GM23338 (cell line): Measurements from ENCODE around the gene SEC23IP.

Experiments
- CREB1 ChIP-seq: fragments of 250-450 bp; sonication (Bioruptor Pico); IDR thresholded peaks from 2 replicates; pipeline ENCODE4 v1.5.0; 2020; ENCODE audit warnings: low read depth, mild to moderate bottlenecking, moderate library complexity
- CTCF ChIP-seq, 2 experiments: fragments of 200-600 bp in 1 of 2; sonication (generic) in 1 of 2; conservative IDR thresholded peaks; 2 replicates each; pipeline versions ENCODE4 v1.5.1 to v1.6.1; 2016 to 2017; ENCODE audit warnings: antibody characterized with exemption in 2 of 2, low read depth in 2 of 2, mild to moderate bottlenecking in 2 of 2, moderate library complexity in 1 of 2
- ETS1 ChIP-seq: IDR thresholded peaks from 2 replicates; pipeline ENCODE4 v1.6.1; 2016; ENCODE audit warnings: antibody characterized with exemption
- EZH2 ChIP-seq: fragments of 200-600 bp; sonication (generic); IDR thresholded peaks from one replicate; pipeline ENCODE4 v1.8.0; 2017; ENCODE audit warnings: antibody characterized with exemption, mild to moderate bottlenecking, low read depth; ENCODE audit not compliant: unreplicated experiment
- EZH2phosphoT487 ChIP-seq: fragments of 200-600 bp; sonication (generic); IDR thresholded peaks from one replicate; pipeline ENCODE4 v1.8.1; 2018; ENCODE audit warnings: antibody characterized with exemption; ENCODE audit not compliant: unreplicated experiment
- POLR2AphosphoS5 ChIP-seq: IDR thresholded peaks from 2 replicates; pipeline ENCODE4 v1.6.1; 2016; ENCODE audit warnings: antibody characterized with exemption, low read depth
- REST ChIP-seq: IDR thresholded peaks from one replicate; pipeline ENCODE4 v1.6.1; 2018; ENCODE audit warnings: antibody characterized with exemption; ENCODE audit not compliant: unreplicated experiment
- STAT1 ChIP-seq: IDR thresholded peaks from one replicate; pipeline ENCODE4 v1.6.1; 2016; ENCODE audit warnings: antibody characterized with exemption; ENCODE audit not compliant: unreplicated experiment
- ZNF331 ChIP-seq: fragments of 250-450 bp; sonication (Bioruptor Pico); IDR thresholded peaks from 2 replicates; pipeline ENCODE4 v1.5.0; 2020; ENCODE audit warnings: low read depth, mild to moderate bottlenecking, moderate library complexity
- ZNF462 ChIP-seq: fragments of 250-450 bp; sonication (Bioruptor Pico); IDR thresholded peaks from 2 replicates; pipeline ENCODE4 v1.5.0; 2020; ENCODE audit warnings: mild to moderate bottlenecking, moderate library complexity

GRCh38 chr10:119947300-119947699 is 54.8 kb downstream of the SEC23IP start:
- TF ChIP-seq EZH2phosphoT487, result no peak
- TF ChIP-seq CTCF (conservative IDR thresholded peaks at IDR 0.05; ENCODE audit: low read depth in 2 of 2), result no peak
- TF ChIP-seq REST, result no peak
- no peak for TF ChIP-seq EZH2
- no peak for TF ChIP-seq CREB1
- TF ChIP-seq POLR2AphosphoS5, result no peak
- no peak for TF ChIP-seq ETS1
- no peak for TF ChIP-seq STAT1
- no peak for TF ChIP-seq ZNF462 (CRISPR knock-in tag)
- no peak for TF ChIP-seq ZNF331 (CRISPR knock-in tag)
